IMR-90 (cell line): ENCODE measurements around the gene IL34. TPM values are rescaled to one million over a fixed set of nuclear protein-coding genes. Genes with fewer than 3 reads are reported as not detected.

Experiments
- ATAC-seq: fragments of 200-7000 bp; cut with Tn5 transposase; 2 replicates; pipeline ENCODE4 v1.9.1; 2020; ENCODE audit warnings: low read depth, mild to moderate bottlenecking, moderate library complexity
- BruUV-seq: library from RNA; stranded (reverse); fragments of 400-500 nt; replicated peaks from 2 replicates; lab custom pipeline; 2021; lab: Mats Ljungman, UMichigan
- CTCF ChIA-PET: fragments of 300-600 bp; formaldehyde crosslinking; extraction: SDS; loops from one replicate; lab custom pipeline; 2021; ENCODE audit warnings: antibody characterized with exemption; lab: Yijun Ruan, JAX
- POLR2A ChIA-PET: fragments of 300-600 bp; sonication (Branson Sonifier 250); formaldehyde crosslinking; loops from one replicate; lab custom pipeline; 2022; ENCODE audit warnings: antibody characterized with exemption; ENCODE audit not compliant: unreplicated experiment; lab: Charles Lee
- DNase-seq: peaks from one replicate; pipeline ENCODE4 v3.0.0; 2013
- H2AFZ ChIP-seq: replicated peaks from 2 replicates; pipeline ENCODE3; 2013; ENCODE audit warnings: low read length, mild to moderate bottlenecking; ENCODE audit not compliant: poor library complexity
- H2AK5ac ChIP-seq: 2 replicates; pipeline ENCODE4 v1.6.1; 2013; ENCODE audit warnings: low read depth, low read length, inconsistent platforms
- H2AK9ac ChIP-seq: replicated peaks from 2 replicates; pipeline ENCODE3; 2013; ENCODE audit warnings: mild to moderate bottlenecking, low read depth, low read length, moderate library complexity; ENCODE audit not compliant: poor library complexity
- H2BK120ac ChIP-seq: 2 replicates; pipeline ENCODE4 v1.6.1; 2013; ENCODE audit warnings: low read depth, low read length, inconsistent platforms
- H2BK15ac ChIP-seq: 3 replicates; pipeline ENCODE4 v1.6.1; 2013; ENCODE audit warnings: low read depth, low read length, inconsistent platforms
- H2BK20ac ChIP-seq: 2 replicates; pipeline ENCODE4 v1.6.1; 2013; ENCODE audit warnings: low read depth, mild to moderate bottlenecking, inconsistent platforms, low read length, moderate library complexity
- H2BK5ac ChIP-seq: 2 replicates; pipeline ENCODE4 v1.6.1; 2013; ENCODE audit warnings: mild to moderate bottlenecking, low read depth, low read length, inconsistent platforms; ENCODE audit not compliant: poor library complexity, severe bottlenecking
- H3K14ac ChIP-seq: replicated peaks from 2 replicates; pipeline ENCODE4 v1.6.1; 2013; ENCODE audit warnings: low read depth, low read length, inconsistent platforms
- H3K18ac ChIP-seq: 2 replicates; pipeline ENCODE4 v1.6.1; 2013; ENCODE audit warnings: low read depth, low read length, control low read depth
- H3K23ac ChIP-seq: 2 replicates; pipeline ENCODE4 v1.6.1; 2013; ENCODE audit warnings: low read depth, low read length, inconsistent platforms
- H3K27ac ChIP-seq: 2 replicates; pipeline ENCODE4 v1.5.1; 2013; ENCODE audit warnings: mild to moderate bottlenecking, control low read depth, low read length; ENCODE audit not compliant: insufficient read depth
- H3K27me3 ChIP-seq: 2 replicates; pipeline ENCODE4 v1.6.1; 2013; ENCODE audit warnings: low read length; ENCODE audit not compliant: control insufficient read depth, insufficient read depth
- H3K36me3 ChIP-seq: 2 replicates; pipeline ENCODE4 v1.6.1; 2013; ENCODE audit warnings: low read length, mixed read lengths; ENCODE audit not compliant: control insufficient read depth, insufficient read depth
- H3K4ac ChIP-seq: 2 replicates; pipeline ENCODE4 v1.6.1; 2013; ENCODE audit warnings: low read depth, low read length, inconsistent platforms
- H3K4me1 ChIP-seq: 2 replicates; pipeline ENCODE4 v1.6.1; 2013; ENCODE audit warnings: low read length, mixed read lengths; ENCODE audit not compliant: control insufficient read depth, insufficient read depth
- H3K4me2 ChIP-seq: 2 replicates; pipeline ENCODE4 v1.6.1; 2013; ENCODE audit warnings: low read depth, mild to moderate bottlenecking, control low read depth, low read length, moderate library complexity
- H3K4me3 ChIP-seq: 2 replicates; pipeline ENCODE4 v1.5.1; 2013; ENCODE audit warnings: low read depth, mild to moderate bottlenecking, control low read depth, low read length, moderate library complexity; ENCODE audit not compliant: insufficient read depth
- H3K56ac ChIP-seq: 2 replicates; pipeline ENCODE4 v1.6.1; 2013; ENCODE audit warnings: low read length, inconsistent platforms; ENCODE audit not compliant: insufficient read depth; ENCODE audit errors: extremely low read depth
- H3K79me1 ChIP-seq, 2 experiments: 2 replicates each; pipeline ENCODE4 v1.6.1; 2013; ENCODE audit warnings: low read length in 2 of 2, inconsistent platforms in 1 of 2, low read depth in 1 of 2
- H3K9ac ChIP-seq: 2 replicates; pipeline ENCODE4 v1.6.1; 2013; ENCODE audit warnings: low read depth, low read length, control low read depth
- H3K9me1 ChIP-seq: 2 replicates; pipeline ENCODE4 v1.6.1; 2013; ENCODE audit warnings: low read length, inconsistent platforms; ENCODE audit not compliant: insufficient read depth
- H3K9me3 ChIP-seq: 2 replicates; pipeline ENCODE4 v1.6.1; 2013; ENCODE audit warnings: low read length; ENCODE audit not compliant: control insufficient read depth, insufficient read depth
- H4K20me1 ChIP-seq: 2 replicates; pipeline ENCODE4 v1.6.1; 2013; ENCODE audit warnings: low read length, inconsistent platforms; ENCODE audit not compliant: insufficient read depth
- H4K5ac ChIP-seq: 2 replicates; pipeline ENCODE4 v1.6.1; 2013; ENCODE audit warnings: mild to moderate bottlenecking, low read depth, low read length, control low read depth
- H4K8ac ChIP-seq, 2 experiments: 2 replicates each; pipeline ENCODE4 v1.6.1; 2013; ENCODE audit warnings: low read depth in 2 of 2, low read length in 2 of 2, control low read depth in 1 of 2, inconsistent platforms in 1 of 2
- H4K91ac ChIP-seq: 2 replicates; pipeline ENCODE4 v1.6.1; 2013; ENCODE audit warnings: low read depth, low read length, inconsistent platforms; ENCODE audit not compliant: insufficient read depth
- BHLHE40 ChIP-seq: fragments of 150-350 bp; IDR thresholded peaks from 2 replicates; pipeline ENCODE4 v1.6.1; 2016; ENCODE audit warnings: mild to moderate bottlenecking, low read depth, low read length
- CEBPB ChIP-seq: IDR thresholded peaks from 2 replicates; pipeline ENCODE4 v1.6.1; 2012; ENCODE audit warnings: low read depth, low read length, improper control_type of control experiment
- CHD1 ChIP-seq: IDR thresholded peaks from 2 replicates; pipeline ENCODE4 v1.6.1; 2012; ENCODE audit warnings: low read depth, low read length, improper control_type of control experiment
- CTCF ChIP-seq: conservative IDR thresholded peaks from 2 replicates; pipeline ENCODE4 v1.5.1; 2012; ENCODE audit warnings: mild to moderate bottlenecking, low read depth, low read length, improper control_type of control experiment
- FOS ChIP-seq: fragments of 150-350 bp; IDR thresholded peaks from 2 replicates; pipeline ENCODE4 v1.6.1; 2016; ENCODE audit warnings: low read depth, low read length
- MAFK ChIP-seq: IDR thresholded peaks from 2 replicates; pipeline ENCODE4 v1.6.1; 2012; ENCODE audit warnings: low read depth, low read length, improper control_type of control experiment
- MAZ ChIP-seq: IDR thresholded peaks from 2 replicates; pipeline ENCODE4 v1.6.1; 2012; ENCODE audit warnings: low read depth, mild to moderate bottlenecking, low read length, improper control_type of control experiment, moderate library complexity, borderline replicate concordance
- MXI1 ChIP-seq: IDR thresholded peaks from 2 replicates; pipeline ENCODE4 v1.6.1; 2012; ENCODE audit warnings: low read depth, mild to moderate bottlenecking, low read length, moderate library complexity, borderline replicate concordance
- NFE2L2 ChIP-seq: fragments of 150-350 bp; IDR thresholded peaks from 2 replicates; pipeline ENCODE4 v1.6.1; 2016; ENCODE audit warnings: low read depth, mild to moderate bottlenecking, low read length
- RAD21 ChIP-seq: IDR thresholded peaks from 2 replicates; pipeline ENCODE4 v1.6.1; 2012; ENCODE audit warnings: low read length, improper control_type of control experiment
- RCOR1 ChIP-seq: IDR thresholded peaks from 2 replicates; pipeline ENCODE4 v1.6.1; 2012; ENCODE audit warnings: mild to moderate bottlenecking, low read length, improper control_type of control experiment; ENCODE audit not compliant: insufficient replicate concordance
- SMC3 ChIP-seq: fragments of 150-350 bp; IDR thresholded peaks from 2 replicates; pipeline ENCODE4 v1.6.1; 2016; ENCODE audit warnings: low read depth, mild to moderate bottlenecking, antibody characterized with exemption, low read length, moderate library complexity
- WGBS, 2 experiments: methylation state at CpG; one replicate each; pipeline versions ENCODE4 v1.1.5 to v1.1.7; 2013; ENCODE audit warnings: missing lambda C conversion rate in 2 of 2; ENCODE audit not compliant: insufficient read length in 1 of 2; ENCODE audit errors: extremely low coverage in 2 of 2; 5-methylcytosine and 5-hydroxymethylcytosine counted together
- dilution Hi-C: fragments of 300-500 bp; cut with HindIII; formaldehyde crosslinking; loops from one replicate; pipeline ENCODE4 v1.14.3; 2018; ENCODE audit warnings: low sequenced_read_pairs; ENCODE audit not compliant: unreplicated experiment
- in situ Hi-C: fragments of 300-500 bp; cut with MboI; formaldehyde crosslinking; loops from 3 replicates; pipeline ENCODE4 v1.14.3; 2019; ENCODE audit warnings: low sequenced_read_pairs, inconsistent platforms, mixed read lengths
- intact Hi-C: fragments of 100-400 bp; cut with micrococcal nuclease; formaldehyde crosslinking; loops from 2 replicates; pipeline ENCODE4 v1.10.0; 2022
- polyA plus RNA-seq, 3 experiments: library from polyadenylated mRNA; depleted of rRNA; stranded (reverse); fragments of >200 nt; gene quantifications; 2 replicates each; pipeline ENCODE4 v1.2.3, GENCODE V29; 2012; ENCODE audit warnings: low replicate concordance in 1 of 3
- total RNA-seq: library from RNA; depleted of rRNA; stranded (reverse); fragments of >200 nt; gene quantifications from 2 replicates; pipeline ENCODE4 v1.2.3, GENCODE V29; 2012
- TF ChIP-seq, protein P1 (sequence below): fragments of 150-350 bp; IDR thresholded peaks from 2 replicates; pipeline ENCODE4 v1.6.1; 2017; ENCODE audit warnings: mild to moderate bottlenecking, antibody characterized with exemption, low read length, low read depth

Gene IL34
- total and polyA plus RNA-seq, 2 of the 4 experiments (the other 2 are of a cell fraction): 1.3 to 2.5 TPM

GRCh38 chr16:70682239-70683145, 36.1 kb downstream of the IL34 start:
- BruUV-seq: no TSS peak
- CTCF ChIA-PET: interaction anchor here (1.1 to 1.2 kb wide), 2 partner anchors 89 kb away, joined by 3 to 5 read pairs; no protein-coding TSS in a partner anchor
- no peak overlapping the region for H2AK5ac ChIP-seq
- H3K27me3 ChIP-seq: no peaks in the 10 kb centered on the region
- H4K20me1 ChIP-seq: peaks cover 73% of the 10 kb centered on the region
- no peak overlapping the region for H2BK15ac ChIP-seq
- peak overlapping the region; percentile 45; the same call in 1 of the 2 replicates for H3K23ac ChIP-seq
- no peak for DNase-seq
- no peak overlapping the region for H3K18ac ChIP-seq
- dilution Hi-C loops: no loop called here
- H3K9me1 ChIP-seq: peaks cover 14% of the 10 kb centered on the region
- POLR2A ChIA-PET: no interaction called here
- H2BK20ac ChIP-seq: no peak overlapping the region
- 80% methylated on average over 5 of the region's 14 CpGs; no CpG with 5 or more reads in 1 of the 2 experiments for WGBS, 2 experiments
- peak overlapping the region; percentile 79; the same call in 1 of the 2 replicates for H3K14ac ChIP-seq
- no peak for TF ChIP-seq CEBPB
- TF ChIP-seq FOS: no peak
- TF ChIP-seq, protein P1, sequence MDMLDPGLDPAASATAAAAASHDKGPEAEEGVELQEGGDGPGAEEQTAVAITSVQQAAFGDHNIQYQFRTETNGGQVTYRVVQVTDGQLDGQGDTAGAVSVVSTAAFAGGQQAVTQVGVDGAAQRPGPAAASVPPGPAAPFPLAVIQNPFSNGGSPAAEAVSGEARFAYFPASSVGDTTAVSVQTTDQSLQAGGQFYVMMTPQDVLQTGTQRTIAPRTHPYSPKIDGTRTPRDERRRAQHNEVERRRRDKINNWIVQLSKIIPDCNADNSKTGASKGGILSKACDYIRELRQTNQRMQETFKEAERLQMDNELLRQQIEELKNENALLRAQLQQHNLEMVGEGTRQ: no peak
- TF ChIP-seq CTCF: no peak
- TF ChIP-seq MAZ: no peak
- no peak for TF ChIP-seq SMC3
- no peak for TF ChIP-seq BHLHE40
- TF ChIP-seq RAD21: no peak
- TF ChIP-seq NFE2L2: no peak
- TF ChIP-seq CHD1: no peak
- TF ChIP-seq RCOR1: no peak
- no peak for TF ChIP-seq MXI1
- no peak for TF ChIP-seq MAFK
- H2BK120ac ChIP-seq: no peak overlapping the region
- peaks cover 12 to 71% of the 10 kb centered on the region in 2 experiments for H3K79me1 ChIP-seq
- H3K56ac ChIP-seq: no peak overlapping the region
- H3K4me1 ChIP-seq: peaks cover 46% of the 10 kb centered on the region
- peak overlapping the region; percentile 32; the same call in 1 of the 2 replicates for H3K27ac ChIP-seq
- peak overlapping the region; percentile 7 for H2AK9ac ChIP-seq
- H3K4me3 ChIP-seq: no peak overlapping the region
- in situ Hi-C loops: loop anchor here (5.0 to 25.0 kb wide), 2 partner anchors 85 to 680 kb away; partner anchors contain the start of gene CALB2
- peak overlapping the region; percentile 34; the same call in 1 of the 2 replicates for H3K9ac ChIP-seq
- peaks cover 43% of the 10 kb centered on the region for H3K36me3 ChIP-seq
- peak overlapping the region; percentile 41; the same call in 1 of the 2 replicates for H3K4me2 ChIP-seq
- H2BK5ac ChIP-seq: no peak overlapping the region
- H4K8ac ChIP-seq: no peak overlapping the region; a peak in 1 of 4 replicates
- no peak overlapping the region for H2AFZ ChIP-seq
- no peak overlapping the region for H4K5ac ChIP-seq
- peak overlapping the region; percentile 40; the same call in 1 of the 2 replicates for H3K4ac ChIP-seq
- no peak overlapping the region for H4K91ac ChIP-seq
- intact Hi-C loops: no loop called here
- no peaks in the 10 kb centered on the region for H3K9me3 ChIP-seq
- ATAC-seq: no peak
